Nephron (organoid): ENCODE results near the gene CEP72.

ENCODE experiments used
- H3K27ac Mint-ChIP-seq, 3 experiments: 2 replicates each; pipeline ENCODE4 v1.8.0; 2020; ENCODE audit warnings: mixed read lengths in 3 of 3, mild to moderate bottlenecking in 2 of 3, moderate library complexity in 1 of 3
- H3K27me3 Mint-ChIP-seq: 2 replicates; pipeline ENCODE4 v1.8.0; 2021; ENCODE audit warnings: low read depth, mild to moderate bottlenecking, moderate library complexity, mixed read lengths
- H3K36me3 Mint-ChIP-seq: 2 replicates; pipeline ENCODE4 v1.8.0; 2020; ENCODE audit warnings: low read depth, mixed read lengths
- H3K4me1 Mint-ChIP-seq: 2 replicates; pipeline ENCODE4 v1.8.0; 2020; ENCODE audit warnings: mixed read lengths
- H3K4me3 Mint-ChIP-seq, 3 experiments: 2 replicates each; pipeline ENCODE4 v1.8.0; 2020; ENCODE audit warnings: mild to moderate bottlenecking in 3 of 3, mixed read lengths in 3 of 3, moderate library complexity in 2 of 3
- H3K9me3 Mint-ChIP-seq: 2 replicates; pipeline ENCODE4 v1.8.0; 2020; ENCODE audit warnings: mixed read lengths
- CTCF ChIP-seq, 3 experiments: fragments of 200-600 bp; sonication (generic); IDR thresholded peaks; one replicate each; pipeline ENCODE4 v1.5.0; 2021; ENCODE audit warnings: antibody characterized with exemption in 3 of 3; ENCODE audit not compliant: unreplicated experiment in 3 of 3

CEP72 gene

GRCh38 chr5:638501-639252 is 26.5 kb downstream of the CEP72 start:
- TF ChIP-seq CTCF (IDR thresholded peaks at IDR 0.05; ENCODE audit: unreplicated experiment in 3 of 3), result no peak
- no peaks in the 10 kb centered on the region for H3K9me3 Mint-ChIP-seq
- H3K27me3 Mint-ChIP-seq, result no peaks in the 10 kb centered on the region
- H3K27ac Mint-ChIP-seq, result no peak overlapping the region
- no peaks in the 10 kb centered on the region for H3K4me1 Mint-ChIP-seq
- no peak overlapping the region for H3K4me3 Mint-ChIP-seq
- peaks cover 51% of the 10 kb centered on the region for H3K36me3 Mint-ChIP-seq

GRCh38 chr5:639253-639530 is 27.1 kb downstream of the CEP72 start:
- Mint-ChIP-seq H3K36me3 (peaks cover 54% of the 10 kb centered on the region), H3K27ac (no peak overlapping the region), H3K9me3 (no peaks in the 10 kb centered on the region), H3K27me3 (no peaks in the 10 kb centered on the region), H3K4me3 (no peak overlapping the region), H3K4me1 (peaks cover 3% of the 10 kb centered on the region)
- no peak for TF ChIP-seq CTCF (IDR thresholded peaks at IDR 0.05; ENCODE audit: unreplicated experiment in 3 of 3)

GRCh38 chr5:639584-640213 is 27.6 kb downstream of the CEP72 start:
- Mint-ChIP-seq H3K4me1 (peaks cover 8% of the 10 kb centered on the region), H3K27me3 (no peaks in the 10 kb centered on the region), H3K27ac (no peak overlapping the region), H3K36me3 (peaks cover 50% of the 10 kb centered on the region), H3K9me3 (no peaks in the 10 kb centered on the region), H3K4me3 (no peak overlapping the region)
- no peak for TF ChIP-seq CTCF (IDR thresholded peaks at IDR 0.05; ENCODE audit: unreplicated experiment in 3 of 3)

- no peak overlapping the region for H3K4me3 Mint-ChIP-seq
- peaks cover 10% of the 10 kb centered on the region for H3K4me1 Mint-ChIP-seq
- H3K27me3 Mint-ChIP-seq, result no peaks in the 10 kb centered on the region
- no peak overlapping the region for H3K27ac Mint-ChIP-seq
- no peak for TF ChIP-seq CTCF (IDR thresholded peaks at IDR 0.05; ENCODE audit: unreplicated experiment in 3 of 3)
- no peaks in the 10 kb centered on the region for H3K9me3 Mint-ChIP-seq
- peaks cover 43% of the 10 kb centered on the region for H3K36me3 Mint-ChIP-seq
Observed at GRCh38 chr5:640461-641330, 28.6 kb downstream of the CEP72 start.

GRCh38 chr5:641331-641765 is 29.2 kb downstream of the CEP72 start:
- no peaks in the 10 kb centered on the region for H3K27me3 Mint-ChIP-seq
- TF ChIP-seq CTCF (IDR thresholded peaks at IDR 0.05; ENCODE audit: unreplicated experiment in 3 of 3), result no peak
- H3K36me3 Mint-ChIP-seq, result peaks cover 43% of the 10 kb centered on the region
- peaks cover 10% of the 10 kb centered on the region for H3K4me1 Mint-ChIP-seq
- no peak overlapping the region for H3K4me3 Mint-ChIP-seq
- no peak overlapping the region for H3K27ac Mint-ChIP-seq
- no peaks in the 10 kb centered on the region for H3K9me3 Mint-ChIP-seq
